ENCODE results near the gene ZNF841.
A peak's percentile ranks its signal among the peaks of the same experiment; 100 is the strongest.
"Not testable (repeated sequence)": the region's sequence is repeated elsewhere in the genome, so short reads cannot be mapped to it uniquely, and the experiment has no call there.

ZNF841 gene

GRCh38 chr19:52028780-52029123 lies 66.8 kb downstream of the ZNF841 start:
- no peaks in the 10 kb centered on the region for H3K27me3 ChIP-seq (ENCODE audit: insufficient read depth, low read length)
- no peaks in the 10 kb centered on the region for H4K20me1 ChIP-seq (ENCODE audit: insufficient read depth, low read length)
- no peaks in the 10 kb centered on the region for H3K9me2 ChIP-seq (ENCODE audit: low read depth, low read length)
- peaks cover 35% of the 10 kb centered on the region for H3K9me3 ChIP-seq (ENCODE audit: low read length)
- H3K4me3 ChIP-seq (ENCODE audit: low read depth, low read length, poor library complexity, severe bottlenecking): peak overlapping the region; percentile 99
- peak overlapping the region; percentile 80 for H3K27ac ChIP-seq (ENCODE audit: low read depth, low read length, poor library complexity, severe bottlenecking)
- H3K79me2 ChIP-seq (ENCODE audit: insufficient read depth, low read length): peaks cover 13% of the 10 kb centered on the region; the same call in 1 of the 2 replicates
- peaks cover 17% of the 10 kb centered on the region for H3K4me1 ChIP-seq (ENCODE audit: insufficient read depth, low read length, severe bottlenecking)
- peak overlapping the region; percentile 77 for H3K4me2 ChIP-seq (ENCODE audit: low read length)
- H3K9ac ChIP-seq (ENCODE audit: low read length): peak overlapping the region; percentile 98
- H2AFZ ChIP-seq (ENCODE audit: low read length): peak overlapping the region; percentile 70
- peaks cover 67% of the 10 kb centered on the region for H3K36me3 ChIP-seq (ENCODE audit: insufficient read depth, low read length)
- H3F3A ChIP-seq (ENCODE audit: insufficient read depth, low read length): no peaks in the 10 kb centered on the region
- TF ChIP-seq EZH2 (IDR thresholded peaks at IDR 0.05; ENCODE audit: borderline replicate concordance, low read length): no peak
- TF ChIP-seq, protein P1, sequence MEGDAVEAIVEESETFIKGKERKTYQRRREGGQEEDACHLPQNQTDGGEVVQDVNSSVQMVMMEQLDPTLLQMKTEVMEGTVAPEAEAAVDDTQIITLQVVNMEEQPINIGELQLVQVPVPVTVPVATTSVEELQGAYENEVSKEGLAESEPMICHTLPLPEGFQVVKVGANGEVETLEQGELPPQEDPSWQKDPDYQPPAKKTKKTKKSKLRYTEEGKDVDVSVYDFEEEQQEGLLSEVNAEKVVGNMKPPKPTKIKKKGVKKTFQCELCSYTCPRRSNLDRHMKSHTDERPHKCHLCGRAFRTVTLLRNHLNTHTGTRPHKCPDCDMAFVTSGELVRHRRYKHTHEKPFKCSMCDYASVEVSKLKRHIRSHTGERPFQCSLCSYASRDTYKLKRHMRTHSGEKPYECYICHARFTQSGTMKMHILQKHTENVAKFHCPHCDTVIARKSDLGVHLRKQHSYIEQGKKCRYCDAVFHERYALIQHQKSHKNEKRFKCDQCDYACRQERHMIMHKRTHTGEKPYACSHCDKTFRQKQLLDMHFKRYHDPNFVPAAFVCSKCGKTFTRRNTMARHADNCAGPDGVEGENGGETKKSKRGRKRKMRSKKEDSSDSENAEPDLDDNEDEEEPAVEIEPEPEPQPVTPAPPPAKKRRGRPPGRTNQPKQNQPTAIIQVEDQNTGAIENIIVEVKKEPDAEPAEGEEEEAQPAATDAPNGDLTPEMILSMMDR (IDR thresholded peaks at IDR 0.05; ENCODE audit: low read length): no peak

DNA sequence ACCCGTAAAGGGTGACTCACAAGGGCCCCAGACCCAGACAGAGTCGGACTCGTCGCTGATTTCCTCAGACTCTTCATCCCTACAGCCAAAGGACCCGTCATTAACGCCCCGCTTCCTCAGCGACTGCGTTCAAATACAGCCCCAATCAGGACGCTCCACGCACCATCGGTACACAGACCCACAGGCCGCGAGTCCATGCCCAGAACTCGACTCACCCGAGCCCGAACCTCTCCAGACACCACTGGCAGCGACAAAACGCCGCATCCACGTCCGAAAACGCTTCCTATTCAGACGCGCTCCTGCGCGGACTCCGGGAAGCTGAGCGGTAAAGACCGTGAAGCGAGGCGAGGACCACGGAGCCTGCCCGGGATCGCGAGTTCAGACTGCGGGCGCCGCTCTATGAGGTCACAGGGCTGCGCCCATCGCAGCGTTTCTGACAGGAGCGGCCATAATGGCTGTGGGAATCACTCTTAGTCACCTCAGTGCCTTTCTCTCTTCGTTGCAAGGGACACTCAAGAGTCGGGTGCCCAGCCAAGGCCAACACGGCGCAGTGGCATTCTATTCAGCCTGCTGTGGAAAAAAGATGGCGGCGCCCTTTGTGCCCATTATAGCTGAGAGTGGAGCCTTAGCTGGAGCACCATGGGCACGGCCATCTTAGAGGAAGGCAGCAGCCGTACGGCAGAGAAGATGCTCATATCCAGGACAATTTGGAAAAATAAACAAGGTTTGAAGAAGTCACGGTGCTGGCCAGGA lies 67.4 kb downstream of the ZNF841 start, which contains the start of gene ZNF614:
Gene ZNF614, minus strand, starts transcription at position 353 of the 753 bp plus-strand sequence. CDS start 2,634 bp downstream, outside the sequence.
- peaks cover 17% of the 10 kb centered on the region for H3K4me1 ChIP-seq (ENCODE audit: insufficient read depth, low read length, severe bottlenecking)
- TF ChIP-seq, protein P1 (IDR thresholded peaks at IDR 0.05; ENCODE audit: low read length): no peak
- no peak for TF ChIP-seq EZH2 (IDR thresholded peaks at IDR 0.05; ENCODE audit: borderline replicate concordance, low read length)
- peak within 1 kb of the TSS; percentile 98 for H3K9ac ChIP-seq (ENCODE audit: low read length)
- peaks cover 67% of the 10 kb centered on the region for H3K36me3 ChIP-seq (ENCODE audit: insufficient read depth, low read length)
- H4K20me1 ChIP-seq (ENCODE audit: insufficient read depth, low read length): no peaks in the 10 kb centered on the region
- peak within 1 kb of the TSS; percentile 80 for H3K27ac ChIP-seq (ENCODE audit: low read depth, low read length, poor library complexity, severe bottlenecking)
- no peaks in the 10 kb centered on the region for H3F3A ChIP-seq (ENCODE audit: insufficient read depth, low read length)
- peaks cover 13% of the 10 kb centered on the region; the same call in 1 of the 2 replicates for H3K79me2 ChIP-seq (ENCODE audit: insufficient read depth, low read length)
- H3K4me2 ChIP-seq (ENCODE audit: low read length): peak within 1 kb of the TSS; percentile 77
- peak within 1 kb of the TSS; percentile 99 for H3K4me3 ChIP-seq (ENCODE audit: low read depth, low read length, poor library complexity, severe bottlenecking)
- H2AFZ ChIP-seq (ENCODE audit: low read length): peak within 1 kb of the TSS; percentile 70
- peaks cover 31% of the 10 kb centered on the region for H3K9me3 ChIP-seq (ENCODE audit: low read length)
- no peaks in the 10 kb centered on the region for H3K9me2 ChIP-seq (ENCODE audit: low read depth, low read length)
- H3K27me3 ChIP-seq (ENCODE audit: insufficient read depth, low read length): no peaks in the 10 kb centered on the region

- not testable (repeated sequence) for H3F3A ChIP-seq (ENCODE audit: insufficient read depth, low read length); H3K27ac ChIP-seq (ENCODE audit: low read depth, low read length, poor library complexity, severe bottlenecking); H3K4me3 ChIP-seq (ENCODE audit: low read depth, low read length, poor library complexity, severe bottlenecking); H3K4me2 ChIP-seq (ENCODE audit: low read length); H4K20me1 ChIP-seq (ENCODE audit: insufficient read depth, low read length); H3K27me3 ChIP-seq (ENCODE audit: insufficient read depth, low read length); H3K9ac ChIP-seq (ENCODE audit: low read length); H2AFZ ChIP-seq (ENCODE audit: low read length); H3K9me2 ChIP-seq (ENCODE audit: low read depth, low read length)
- H3K79me2 ChIP-seq (ENCODE audit: insufficient read depth, low read length): peaks cover 13% of the 10 kb centered on the region; the same call in 1 of the 2 replicates
- peaks cover 17% of the 10 kb centered on the region for H3K4me1 ChIP-seq (ENCODE audit: insufficient read depth, low read length, severe bottlenecking)
- H3K9me3 ChIP-seq (ENCODE audit: low read length): peaks cover 33% of the 10 kb centered on the region
- H3K36me3 ChIP-seq (ENCODE audit: insufficient read depth, low read length): peaks cover 74% of the 10 kb centered on the region
Observed at GRCh38 chr19:52026255-52026990, 69.1 kb downstream of the ZNF841 start.

GRCh38 chr19:52024478-52024877 lies 71.1 kb downstream of the ZNF841 start:
- not testable (repeated sequence) for H3K4me2 ChIP-seq (ENCODE audit: low read length); H3K4me3 ChIP-seq (ENCODE audit: low read depth, low read length, poor library complexity, severe bottlenecking); H3K9me2 ChIP-seq (ENCODE audit: low read depth, low read length); H3K9ac ChIP-seq (ENCODE audit: low read length); H2AFZ ChIP-seq (ENCODE audit: low read length); H3F3A ChIP-seq (ENCODE audit: insufficient read depth, low read length); H4K20me1 ChIP-seq (ENCODE audit: insufficient read depth, low read length); H3K27me3 ChIP-seq (ENCODE audit: insufficient read depth, low read length); H3K27ac ChIP-seq (ENCODE audit: low read depth, low read length, poor library complexity, severe bottlenecking)
- Histone ChIP-seq H3K9me3 (ENCODE audit: low read length) (peaks cover 36% of the 10 kb centered on the region), H3K36me3 (ENCODE audit: insufficient read depth, low read length) (peaks cover 78% of the 10 kb centered on the region), H3K79me2 (ENCODE audit: insufficient read depth, low read length) (peaks cover 13% of the 10 kb centered on the region; the same call in 1 of the 2 replicates), H3K4me1 (ENCODE audit: insufficient read depth, low read length, severe bottlenecking) (peaks cover 17% of the 10 kb centered on the region)
